Adrenal gland (tissue), 5 donors: ENCODE measurements around the gene TMEM40.

Experiments used
- CTCF ChIP-seq, 6 experiments: fragments of 450-650 bp in 4 of 6; fragments of 200-600 bp in 2 of 6; sonication (generic) in 1 of 6; IDR thresholded peaks; 1 replicate in 5 of 6; 2 replicates in 1 of 6; pipeline versions ENCODE4 v1.5.1 to v1.8.0; 2016 to 2021; ENCODE audit warnings: antibody characterized with exemption in 6 of 6, mild to moderate bottlenecking in 2 of 6, moderate library complexity in 1 of 6
- POLR2A ChIP-seq, 2 donors: fragments of 450-650 bp; IDR thresholded peaks; one replicate each; pipeline ENCODE4 v1.6.1; 2017; ENCODE audit warnings: antibody characterized with exemption in 2 of 2, mild to moderate bottlenecking in 2 of 2, moderate library complexity in 1 of 2
- donor health status: DM: no; HTN: no; CAD: no.

- TF ChIP-seq CTCF (IDR thresholded peaks at IDR 0.05), result no peak
- no peak for TF ChIP-seq POLR2A (IDR thresholded peaks at IDR 0.05)
Observed at GRCh38 chr3:12754313-12754712, 4.7 kb downstream of the TMEM40 start.
